Stimulated activated effector memory CD8-positive, alpha-beta T cell treated with anti-CD3 and anti-CD28 coated beads, Interleukin-12 subunit alpha, Interleukin-12 subunit beta, amount 100 ng/mL, for 72 hours (primary cell): ENCODE data around the gene SLC39A2.
"Not testable (repeated sequence)": the region's sequence is repeated elsewhere in the genome, so short reads cannot be mapped to it uniquely, and the experiment has no call there.

ENCODE experiments used
- ATAC-seq: fragments of 150-1000 bp; cut with Tn5 transposase; 2 replicates; pipeline ENCODE4 v1.10.0; 2021
- DNase-seq, 2 donors: peaks; one replicate each; pipeline ENCODE4 v3.0.0; 2021 to 2022; ENCODE audit warnings: low spot score in 2 of 2
- H3K27ac Mint-ChIP-seq: one replicate; pipeline ENCODE4 v1.8.0; 2022; ENCODE audit warnings: mild to moderate bottlenecking, mixed read lengths
- H3K36me3 Mint-ChIP-seq: one replicate; pipeline ENCODE4 v1.8.0; 2022; ENCODE audit warnings: mild to moderate bottlenecking, mixed read lengths
- H3K4me1 Mint-ChIP-seq: one replicate; pipeline ENCODE4 v1.8.0; 2022; ENCODE audit warnings: mixed read lengths
- H3K4me3 Mint-ChIP-seq: one replicate; pipeline ENCODE4 v1.8.0; 2022; ENCODE audit warnings: mild to moderate bottlenecking, mixed read lengths
- H3K9me3 Mint-ChIP-seq: one replicate; pipeline ENCODE4 v1.8.0; 2022; ENCODE audit warnings: mixed read lengths

The SLC39A2 gene

GRCh38 chr14:20998674-20999366 is at the start of gene SLC39A2:
Gene SLC39A2, plus strand, starts transcription at chr14:20999293. Its CDS starts 154 bp downstream, at chr14:20999447.
- DNase-seq (no peak), ATAC-seq (no peak)
- no peaks in the 10 kb centered on the region for H3K9me3 Mint-ChIP-seq
- H3K4me3 Mint-ChIP-seq = no peak within 1 kb of the TSS
- peaks cover 7% of the 10 kb centered on the region for H3K4me1 Mint-ChIP-seq
- H3K27ac Mint-ChIP-seq = peak within 1 kb of the TSS; percentile 55
- peaks cover 41% of the 10 kb centered on the region for H3K36me3 Mint-ChIP-seq

- H3K4me3 Mint-ChIP-seq, DNase-seq, H3K36me3 Mint-ChIP-seq, H3K27ac Mint-ChIP-seq, ATAC-seq, H3K9me3 Mint-ChIP-seq: not testable (repeated sequence)
- H3K4me1 Mint-ChIP-seq = peaks cover 15% of the 10 kb centered on the region
Observed at GRCh38 chr14:20954736-20955537, 44.2 kb upstream of the SLC39A2 start, which contains the start of gene RNASE2. Gene RNASE2, plus strand, starts transcription at chr14:20955487. Its CDS starts 285 bp downstream, at chr14:20955772.

- not testable (repeated sequence) for H3K27ac Mint-ChIP-seq, H3K4me3 Mint-ChIP-seq, H3K9me3 Mint-ChIP-seq, ATAC-seq, H3K36me3 Mint-ChIP-seq, DNase-seq
- H3K4me1 Mint-ChIP-seq = peaks cover 20% of the 10 kb centered on the region
Observed at GRCh38 chr14:20955538-20955873, 43.6 kb upstream of the SLC39A2 start.

- Mint-ChIP-seq H3K27ac (no peak overlapping the region), H3K9me3 (no peaks in the 10 kb centered on the region), H3K4me3 (no peak overlapping the region), H3K4me1 (peaks cover 30% of the 10 kb centered on the region), H3K36me3 (no peaks in the 10 kb centered on the region)
- DNase-seq = no peak
- peak; percentile 51 for ATAC-seq
Observed at GRCh38 chr14:20956376-20956976, 42.6 kb upstream of the SLC39A2 start.

GRCh38 chr14:20958946-20959345 is 40.1 kb upstream of the SLC39A2 start:
- H3K9me3 Mint-ChIP-seq, ATAC-seq, DNase-seq, H3K27ac Mint-ChIP-seq, H3K36me3 Mint-ChIP-seq, H3K4me3 Mint-ChIP-seq: not testable (repeated sequence)
- peaks cover 33% of the 10 kb centered on the region for H3K4me1 Mint-ChIP-seq

GRCh38 chr14:20969336-20969735 is 29.8 kb upstream of the SLC39A2 start:
- Mint-ChIP-seq H3K4me1 (peaks cover 13% of the 10 kb centered on the region), H3K27ac (no peak overlapping the region), H3K4me3 (no peak overlapping the region), H3K36me3 (no peaks in the 10 kb centered on the region), H3K9me3 (no peaks in the 10 kb centered on the region)
- DNase-seq (no peak), ATAC-seq (no peak)

- Mint-ChIP-seq H3K4me1 (peaks cover 13% of the 10 kb centered on the region), H3K4me3 (peak overlapping the region; percentile 87), H3K27ac (no peak overlapping the region), H3K36me3 (no peaks in the 10 kb centered on the region), H3K9me3 (no peaks in the 10 kb centered on the region)
- DNase-seq (no peak), ATAC-seq (peak; percentile 9)
Observed at GRCh38 chr14:20970647-20970982, 28.5 kb upstream of the SLC39A2 start.

GRCh38 chr14:20970983-20971704 is 27.9 kb upstream of the SLC39A2 start:
- peak; percentile 90 for ATAC-seq
- peak overlapping the region; percentile 56 for H3K27ac Mint-ChIP-seq
- H3K9me3 Mint-ChIP-seq = no peaks in the 10 kb centered on the region
- H3K36me3 Mint-ChIP-seq = no peaks in the 10 kb centered on the region
- H3K4me1 Mint-ChIP-seq = peaks cover 13% of the 10 kb centered on the region
- DNase-seq = peak; percentile 86 to 91
- H3K4me3 Mint-ChIP-seq = peak overlapping the region; percentile 87

- peak overlapping the region; percentile 87 for H3K4me3 Mint-ChIP-seq
- H3K36me3 Mint-ChIP-seq = no peaks in the 10 kb centered on the region
- H3K4me1 Mint-ChIP-seq = peaks cover 13% of the 10 kb centered on the region
- DNase-seq (no peak), ATAC-seq (no peak)
- H3K9me3 Mint-ChIP-seq = no peaks in the 10 kb centered on the region
- H3K27ac Mint-ChIP-seq = peak overlapping the region; percentile 56
Observed at GRCh38 chr14:20971705-20972021, 27.4 kb upstream of the SLC39A2 start.

- H3K36me3 Mint-ChIP-seq = no peaks in the 10 kb centered on the region
- peaks cover 13% of the 10 kb centered on the region for H3K4me1 Mint-ChIP-seq
- DNase-seq = no peak
- no peaks in the 10 kb centered on the region for H3K9me3 Mint-ChIP-seq
- no peak overlapping the region for H3K27ac Mint-ChIP-seq
- no peak overlapping the region for H3K4me3 Mint-ChIP-seq
- ATAC-seq = no peak
Observed at GRCh38 chr14:20973501-20973900, 25.6 kb upstream of the SLC39A2 start.

GRCh38 chr14:20976291-20976690 is 22.8 kb upstream of the SLC39A2 start:
- H3K4me3 Mint-ChIP-seq = no peak overlapping the region
- H3K4me1 Mint-ChIP-seq = peaks cover 6% of the 10 kb centered on the region
- H3K9me3 Mint-ChIP-seq = no peaks in the 10 kb centered on the region
- ATAC-seq (no peak), DNase-seq (no peak)
- no peaks in the 10 kb centered on the region for H3K36me3 Mint-ChIP-seq
- no peak overlapping the region for H3K27ac Mint-ChIP-seq

- Mint-ChIP-seq H3K27ac (no peak overlapping the region), H3K4me1 (no peaks in the 10 kb centered on the region), H3K9me3 (no peaks in the 10 kb centered on the region), H3K4me3 (no peak overlapping the region), H3K36me3 (no peaks in the 10 kb centered on the region)
- ATAC-seq (no peak), DNase-seq (no peak)
Observed at GRCh38 chr14:20978687-20979086, 20.4 kb upstream of the SLC39A2 start.

- ATAC-seq = no peak
- no peak for DNase-seq
- Mint-ChIP-seq H3K27ac (no peak overlapping the region), H3K36me3 (no peaks in the 10 kb centered on the region), H3K4me1 (no peaks in the 10 kb centered on the region), H3K9me3 (no peaks in the 10 kb centered on the region), H3K4me3 (no peak overlapping the region)
Observed at GRCh38 chr14:20980906-20981305, 18.2 kb upstream of the SLC39A2 start.

- H3K4me1 Mint-ChIP-seq = peaks cover 10% of the 10 kb centered on the region
- DNase-seq (no peak), ATAC-seq (no peak)
- H3K4me3 Mint-ChIP-seq = no peak overlapping the region
- H3K27ac Mint-ChIP-seq = no peak overlapping the region
- no peaks in the 10 kb centered on the region for H3K9me3 Mint-ChIP-seq
- H3K36me3 Mint-ChIP-seq = no peaks in the 10 kb centered on the region
Observed at GRCh38 chr14:20982646-20983369, 16.3 kb upstream of the SLC39A2 start.

GRCh38 chr14:20985650-20986049 is 13.4 kb upstream of the SLC39A2 start:
- not testable (repeated sequence) for H3K27ac Mint-ChIP-seq, H3K4me3 Mint-ChIP-seq, ATAC-seq, H3K9me3 Mint-ChIP-seq, H3K36me3 Mint-ChIP-seq, DNase-seq
- H3K4me1 Mint-ChIP-seq = peaks cover 10% of the 10 kb centered on the region
